ENCODE data around the gene ATF4. TPM values are rescaled to one million over a fixed set of nuclear protein-coding genes. Genes with fewer than 3 reads are reported as not detected.
A peak's percentile ranks its signal among the peaks of the same experiment; 100 is the strongest.

The ATF4 gene
- total and polyA plus RNA-seq, 2 of the 13 experiments (the other 11 are each of a cell fraction or from before 2014, with no cell fraction given): 486 to 1,297 TPM

- H3K4me3 ChIP-seq (replicated peaks in 1 of 3; ENCODE audit: insufficient read depth in 1 of 3, low read depth in 2 of 3, low read length in 3 of 3): no peak overlapping the region
- 18% methylated on average over 10 of the region's 11 CpGs for WGBS (ENCODE audit: low lambda C conversion rate)
- no peak overlapping the region for H2AFZ ChIP-seq (ENCODE audit: low read length)
- H3K4me1 ChIP-seq (ENCODE audit: insufficient read depth, low read length): no peaks in the 10 kb centered on the region
- no peak overlapping the region for H3K4me2 ChIP-seq (ENCODE audit: low read depth, low read length)
- no peaks in the 10 kb centered on the region for H3K36me3 ChIP-seq (replicated peaks in 1 of 2; ENCODE audit: control insufficient read depth in 1 of 2, insufficient read depth in 2 of 2, low read length in 2 of 2)
- FAIRE-seq: no peak
- no peak for ATAC-seq
- ChIA-PET CTCF (ENCODE audit: low intra/inter-chr PET ratio, low total read pairs) (no interaction called here), POLR2A (no interaction called here)
- in situ Hi-C loops (cut with HindIII; ENCODE audit: extremely low pct_ligation_motif_present, low pct_unique_long_range_greater_than_20kb) (no loop called here), intact Hi-C loops (cut with micrococcal nuclease; ENCODE audit: unreplicated experiment) (no loop called here)
- peaks cover 2 to 8% of the 10 kb centered on the region in 2 experiments; a peak in 2 of 5 replicates for H3K27me3 ChIP-seq (ENCODE audit: control insufficient read depth in 1 of 2, insufficient read depth in 2 of 2, low read length in 2 of 2)
- no TSS peak for BruUV-seq (replicated peaks)
- no peaks in the 10 kb centered on the region for H3K9me3 ChIP-seq (ENCODE audit: low read length)
- DNase-seq (ENCODE audit: low spot score): no peak
- TF ChIP-seq GMEB2 (CRISPR knock-in tag; IDR thresholded peaks at IDR 0.05; ENCODE audit: low read depth) (no peak), CTCF (CRISPR knock-in tag; IDR thresholded peaks at IDR 0.05) (peak; percentile 43)
- H4K20me1 ChIP-seq (ENCODE audit: insufficient read depth, low read length): 0 out of 2 replicates have a peak, but pooled peaks cover 13% of the 10 kb centered on the region
- no peak overlapping the region for H3K9ac ChIP-seq (ENCODE audit: insufficient read depth, low read depth, low read length)
- H3K27ac ChIP-seq (ENCODE audit: extremely low read length, insufficient read depth, low read length): no peak overlapping the region
- H3K79me2 ChIP-seq (ENCODE audit: insufficient read depth, low read length): no peaks in the 10 kb centered on the region
These were observed 22.7 kb downstream of the ATF4 start for GRCh38 chr22:39543095-39543494.

Data from HepG2 (cell line).